ENCODE data around the gene NAPEPLD.
"Not testable (repeated sequence)": the region's sequence is repeated elsewhere in the genome, so short reads cannot be mapped to it uniquely, and the experiment has no call there.

Gene NAPEPLD

DNA sequence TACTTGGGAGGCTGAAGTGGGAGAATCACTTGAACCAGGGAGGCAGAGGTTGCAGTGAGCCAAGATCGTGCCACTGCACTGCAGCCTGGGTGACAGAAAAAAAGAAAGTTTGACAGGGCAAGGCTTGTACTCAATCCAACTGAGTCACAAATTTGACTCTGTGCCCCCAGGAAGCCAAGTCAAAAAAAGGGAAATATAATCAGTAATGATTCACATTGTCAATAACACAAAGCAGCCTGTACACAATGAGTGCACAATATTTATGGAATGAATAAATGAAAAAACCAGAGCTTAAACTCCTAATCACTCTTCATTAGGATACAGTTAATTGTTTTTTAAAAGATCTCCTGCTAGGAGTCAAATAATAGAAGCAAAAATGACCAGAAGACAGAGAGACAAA is 6.4 kb downstream of the NAPEPLD start:
- DNase-seq = no peak

DNA sequence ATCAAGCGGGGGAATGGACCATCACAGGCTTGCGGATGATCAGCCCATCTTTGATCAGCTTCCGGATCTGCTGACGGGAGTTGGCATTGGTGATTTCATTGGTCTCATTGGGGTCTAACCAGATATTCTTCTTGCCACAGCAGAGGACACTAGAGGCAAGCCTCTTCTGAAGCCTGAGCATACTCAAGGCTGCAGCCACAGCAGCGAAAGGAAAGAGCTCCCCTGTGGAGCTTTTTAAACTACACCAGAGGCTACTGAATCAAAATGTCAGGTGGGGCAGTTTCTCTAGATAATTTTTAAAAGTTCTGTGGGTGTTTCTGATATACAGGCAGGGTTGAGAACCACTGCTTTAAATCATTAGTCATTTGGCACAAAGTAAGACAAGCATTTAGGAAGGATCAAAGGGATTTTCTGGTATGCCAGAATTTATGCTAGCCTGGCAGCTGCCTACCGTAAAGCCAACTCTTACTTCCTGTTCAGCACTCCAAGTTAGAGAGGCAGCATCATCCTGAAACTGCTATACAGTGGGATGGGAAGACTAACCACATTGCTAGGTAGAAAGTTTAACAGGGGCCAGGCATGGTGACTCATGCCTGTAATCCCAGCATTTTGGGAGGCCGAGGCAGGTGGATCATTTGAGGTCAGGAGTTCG is 7.0 kb downstream of the NAPEPLD start:
- DNase-seq = no peak

DNA sequence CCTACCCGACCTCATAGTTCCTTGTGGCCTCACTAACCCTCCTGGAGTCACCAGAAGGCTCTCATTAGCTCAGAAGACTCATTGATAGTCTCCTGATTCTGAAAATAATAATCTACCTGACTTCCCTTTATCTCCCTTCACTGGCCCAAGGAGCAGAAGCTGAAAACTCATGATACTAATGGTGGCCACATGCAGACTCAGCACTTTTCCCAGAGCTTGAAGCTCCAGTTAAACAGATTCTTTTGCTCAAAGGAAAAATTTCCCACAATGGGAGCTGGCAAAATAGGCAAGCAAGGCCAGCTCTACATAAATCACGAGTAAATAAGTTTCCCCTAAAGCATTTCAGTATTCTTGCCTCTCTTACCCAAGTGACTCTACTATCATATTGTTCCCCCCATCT is 8.2 kb downstream of the NAPEPLD start:
- no peak for DNase-seq

DNA sequence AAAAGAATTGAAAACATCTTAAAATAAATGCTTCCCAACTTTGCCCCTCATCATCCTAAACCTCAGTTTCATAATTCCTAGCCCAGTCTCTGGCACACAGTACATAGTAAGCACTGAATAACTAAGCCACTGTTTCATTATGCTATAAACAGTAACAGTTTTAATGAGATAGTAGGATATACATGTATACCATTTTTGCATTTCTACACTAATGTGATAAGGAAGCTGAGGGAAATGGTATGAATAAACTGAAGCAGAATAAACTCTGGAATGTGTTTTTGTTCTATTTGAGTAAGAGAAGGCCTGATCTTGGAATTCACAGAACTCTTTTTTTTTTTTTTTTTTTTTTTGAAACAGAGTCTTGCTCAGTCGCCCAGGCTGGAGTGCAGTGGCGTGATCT is 8.8 kb downstream of the NAPEPLD start:
- no peak for DNase-seq

DNA sequence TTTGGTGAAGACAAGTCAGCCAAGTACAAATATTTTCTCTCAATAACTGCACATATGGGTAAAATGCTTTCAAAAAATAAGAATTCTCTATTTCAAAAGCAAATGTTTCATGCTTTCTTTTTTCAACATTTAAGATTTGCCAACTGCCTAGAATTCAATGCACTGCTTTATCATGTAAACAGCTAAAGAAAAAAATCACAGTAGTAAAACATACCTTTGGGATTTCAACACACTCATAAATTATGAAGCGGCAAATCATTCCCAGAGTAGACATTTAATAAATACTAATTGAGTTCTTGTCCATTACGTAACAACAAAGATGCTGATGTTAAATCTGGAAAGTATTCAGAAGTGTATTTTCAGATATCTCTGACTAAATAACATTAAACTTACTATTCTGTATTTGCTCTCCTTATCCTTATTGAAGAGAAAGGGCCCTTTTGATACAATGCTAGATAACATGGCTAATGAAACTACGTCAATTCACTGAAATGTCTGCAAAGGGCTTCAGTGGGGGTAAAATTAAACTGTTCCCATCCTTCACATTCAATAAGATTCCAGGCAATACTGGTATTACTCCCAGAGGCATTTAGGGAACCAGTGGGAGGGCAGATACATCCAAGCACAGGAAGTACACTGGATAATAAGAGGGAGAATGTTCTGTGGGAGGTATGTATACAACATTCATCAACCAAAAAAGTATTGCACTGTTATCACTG is 13.9 kb downstream of the NAPEPLD start:
- DNase-seq = no peak

DNA sequence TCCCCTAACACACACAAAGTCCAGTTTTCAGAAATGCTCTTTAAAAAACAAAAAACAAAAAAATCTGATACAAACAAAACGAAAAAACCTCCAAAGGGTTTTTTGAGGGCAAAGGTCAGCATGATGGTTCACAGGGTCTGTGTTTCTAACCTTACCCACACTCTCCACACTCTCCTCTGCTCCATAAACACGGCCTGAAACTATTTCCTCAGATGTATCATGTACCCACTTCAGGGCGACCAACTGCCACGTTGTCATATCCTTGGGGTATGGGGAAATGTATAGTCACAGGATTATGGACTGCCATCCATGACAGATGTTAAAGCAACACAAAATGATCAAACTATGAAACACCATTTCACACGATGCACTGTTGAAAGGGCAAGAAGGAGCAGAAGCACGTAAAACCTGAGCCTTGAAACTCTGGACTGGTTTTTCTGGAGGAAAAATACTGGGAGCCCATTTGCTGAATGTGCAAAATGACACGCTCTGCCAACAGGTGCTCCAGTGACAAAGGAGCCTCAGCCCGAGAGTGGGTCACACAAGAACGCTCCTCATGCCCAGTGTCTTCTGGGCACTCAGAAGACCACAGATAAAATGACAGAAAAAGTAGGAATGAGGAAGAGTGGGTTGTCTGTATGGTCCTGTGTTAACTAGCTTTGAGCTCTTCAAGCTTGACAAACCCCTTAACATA is 15.8 kb downstream of the NAPEPLD start:
- DNase-seq = no peak

DNA sequence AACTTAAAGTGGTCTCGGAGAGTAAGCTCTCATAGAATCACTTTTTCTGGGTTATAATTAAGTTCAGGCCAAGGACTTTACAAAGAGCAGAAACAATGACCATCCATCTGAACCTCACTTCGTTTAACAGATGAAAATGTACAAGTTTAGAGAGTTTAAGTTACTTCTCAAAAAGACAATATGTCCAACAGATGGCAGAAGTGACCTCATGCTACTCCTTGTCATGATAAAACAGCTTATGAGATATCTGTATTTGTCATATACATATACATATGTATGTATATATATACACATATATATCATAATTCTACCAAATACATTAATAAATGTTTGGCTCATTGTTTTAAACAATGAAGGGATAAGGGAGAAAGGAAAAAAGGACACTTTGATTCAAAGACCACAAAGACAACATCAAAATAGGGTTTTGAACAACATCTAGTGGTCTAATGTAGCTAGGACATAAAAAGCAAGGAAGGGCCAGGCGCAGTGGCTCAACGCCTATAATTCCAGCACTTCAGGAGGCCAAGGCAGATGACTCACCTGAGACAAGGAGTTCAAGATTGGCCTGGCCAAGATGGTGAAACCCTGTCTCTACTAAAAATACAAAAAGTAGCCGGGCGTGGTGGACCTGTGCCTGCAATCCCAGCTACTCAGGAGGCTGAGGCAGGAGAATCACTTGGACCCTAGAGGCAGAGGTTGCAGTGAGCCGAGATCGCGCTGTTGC is 17.8 kb downstream of the NAPEPLD start:
- DNase-seq = no peak

DNA sequence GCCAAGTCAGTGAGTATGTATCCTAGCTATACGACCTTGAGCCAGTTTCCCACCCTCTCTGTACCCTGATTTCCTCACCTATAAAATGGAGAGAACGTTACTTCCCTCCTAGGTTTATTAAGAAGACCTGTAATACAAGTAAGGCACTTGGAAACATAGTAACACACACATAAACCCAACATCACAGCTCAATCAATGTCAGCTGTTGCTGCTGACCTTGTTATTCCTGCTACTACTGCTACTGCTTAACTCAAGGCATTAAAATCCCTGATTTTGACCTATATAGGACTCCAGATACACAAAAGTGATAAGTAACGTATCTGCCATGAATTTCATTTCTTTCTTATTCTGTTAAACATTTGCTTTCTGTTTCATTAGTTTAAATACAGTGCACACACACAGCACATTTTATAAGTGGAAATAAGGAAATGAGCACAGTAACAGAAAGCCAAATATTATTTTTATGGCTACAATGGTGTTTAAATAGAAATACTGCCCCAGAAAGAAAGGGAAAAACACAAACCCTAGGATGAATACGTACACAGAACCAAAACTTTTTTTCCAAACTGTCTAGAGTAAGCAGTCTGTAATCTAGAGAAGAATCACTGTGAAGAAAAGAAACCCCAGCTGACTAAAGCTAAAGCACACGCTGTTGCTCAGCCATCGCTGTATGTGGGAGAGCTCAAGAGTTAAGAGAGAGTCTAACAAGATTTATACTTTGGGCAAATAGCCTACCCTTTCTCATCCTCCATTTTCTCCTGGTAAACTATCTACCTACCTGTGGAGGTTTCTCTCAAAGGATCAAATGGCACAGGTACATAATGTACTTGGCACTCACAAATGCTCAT is 19.0 kb downstream of the NAPEPLD start:
- no peak for DNase-seq

DNA sequence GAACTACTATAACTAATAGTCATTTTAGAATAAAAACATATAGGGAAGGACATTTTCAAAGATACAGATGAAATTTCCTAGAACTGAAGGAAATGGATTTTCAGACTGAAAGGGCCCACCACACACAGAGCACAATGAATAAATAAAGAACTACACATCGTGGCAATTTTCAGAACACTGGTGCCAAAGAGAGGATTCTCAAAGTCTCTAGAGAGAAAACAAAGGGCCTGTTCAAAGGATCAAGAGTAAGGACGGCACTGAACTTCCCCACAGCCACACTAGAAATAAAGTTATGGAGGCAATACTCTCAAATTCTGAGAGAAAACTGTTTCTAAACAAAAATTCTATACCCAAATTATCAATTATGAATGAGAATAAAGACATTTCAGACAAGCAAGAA is 21.9 kb downstream of the NAPEPLD start:
- no peak for DNase-seq

DNA sequence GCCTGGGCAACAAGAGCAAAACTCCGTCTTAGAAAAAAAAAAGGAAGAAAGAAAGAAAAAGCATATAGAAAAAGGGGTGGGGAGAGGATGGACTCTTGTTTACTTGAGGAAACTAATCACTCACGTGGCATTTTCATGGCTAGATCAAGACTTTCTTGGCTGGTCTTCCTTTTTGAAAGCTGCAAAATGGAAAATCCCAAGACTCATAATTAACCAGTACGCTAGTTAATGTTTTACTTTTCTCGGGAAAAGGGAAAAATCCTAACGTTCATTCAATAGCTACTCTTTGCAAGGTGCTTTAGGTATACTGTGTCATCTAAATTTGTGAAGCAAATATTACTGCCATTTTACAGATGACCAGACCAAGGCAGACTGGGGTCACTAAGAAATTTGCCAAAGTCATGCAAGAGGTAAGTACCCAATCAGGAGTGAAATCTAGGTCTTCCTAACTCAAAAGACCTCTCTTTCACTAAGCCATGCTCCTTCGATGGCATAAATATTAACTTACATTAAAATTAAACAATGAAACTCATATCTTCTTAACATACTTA is 24.4 kb downstream of the NAPEPLD start:
- no peak for DNase-seq

DNA sequence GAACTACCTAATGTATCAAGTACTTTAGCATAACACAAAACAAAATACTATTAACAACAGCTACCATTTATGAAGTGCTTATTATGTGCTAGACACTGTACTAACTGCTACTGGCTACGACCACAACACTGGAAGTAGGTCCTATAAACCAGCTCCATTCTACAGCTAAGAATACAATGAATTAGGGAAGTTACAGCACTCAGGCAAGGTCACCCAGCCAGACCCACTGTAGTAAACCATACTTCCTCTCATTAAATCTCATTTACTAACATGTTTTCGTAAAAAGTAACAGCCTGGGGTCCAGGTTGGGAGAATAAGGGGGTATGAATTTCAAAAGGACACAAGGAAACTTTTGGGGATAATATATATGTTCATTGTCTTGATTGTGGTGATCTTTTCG is 25.4 kb downstream of the NAPEPLD start:
- DNase-seq = no peak

DNA sequence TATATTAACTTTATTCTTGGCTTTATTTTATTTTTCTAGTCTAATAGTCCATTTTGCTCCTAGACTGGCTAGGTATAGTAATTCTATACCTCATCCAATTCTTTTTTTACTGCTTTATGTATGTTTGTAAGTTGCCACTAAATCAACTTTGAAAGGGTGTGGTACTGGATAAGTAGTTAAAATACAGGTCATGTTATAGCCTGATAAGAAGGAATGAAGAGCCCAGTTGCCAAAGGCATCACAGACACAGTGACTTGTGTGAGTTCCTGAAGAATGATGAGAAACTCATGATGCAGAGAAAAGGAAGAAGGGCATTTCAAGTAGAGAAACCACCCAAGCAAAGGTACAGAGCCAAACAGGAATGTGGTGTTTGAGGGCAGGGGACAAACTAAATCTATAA is 27.3 kb downstream of the NAPEPLD start:
- no peak for DNase-seq

DNA sequence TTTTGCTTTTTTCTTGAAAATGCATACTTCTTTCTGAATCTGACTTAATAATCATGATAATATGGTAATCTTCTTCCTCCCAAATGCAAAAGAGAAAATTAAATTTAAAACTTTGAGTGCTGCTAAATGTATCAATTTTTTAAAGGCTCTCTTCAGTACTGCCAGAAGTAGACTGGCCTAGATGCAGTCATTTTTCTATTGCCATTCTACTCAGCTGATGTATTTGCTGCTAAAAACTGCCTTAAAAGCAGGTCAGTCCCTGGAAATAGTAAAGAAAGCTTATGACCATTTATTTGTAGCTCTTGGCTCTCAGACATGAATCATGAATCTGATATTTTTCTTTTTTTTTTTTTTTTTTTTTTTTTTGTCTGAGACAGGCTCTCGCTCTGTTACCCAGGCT is 28.5 kb downstream of the NAPEPLD start:
- no peak for DNase-seq

DNA sequence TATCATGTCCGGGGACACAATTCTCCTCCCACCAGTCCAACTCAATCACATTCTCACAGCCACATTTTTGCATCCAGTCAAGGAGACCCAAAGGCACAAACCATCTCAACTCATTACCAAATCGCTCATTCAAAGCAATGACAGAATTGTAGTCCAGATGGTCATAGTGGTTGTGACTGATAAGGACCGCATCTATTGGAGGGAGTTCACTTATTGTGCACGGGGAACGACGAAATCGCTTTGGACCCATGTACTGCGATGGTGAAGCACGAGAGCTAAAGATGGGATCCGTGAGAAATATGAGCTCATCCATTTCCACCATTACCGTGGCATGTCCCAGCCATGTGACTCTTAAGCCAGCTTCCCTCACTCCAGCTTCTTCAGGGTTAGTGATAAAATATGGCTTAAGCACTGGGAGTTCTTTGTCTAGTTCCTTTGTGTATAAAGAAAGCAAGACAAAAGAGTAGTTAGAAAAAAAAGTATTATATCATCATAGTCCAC is 29.1 kb downstream of the NAPEPLD start:
- DNase-seq = no peak

DNA sequence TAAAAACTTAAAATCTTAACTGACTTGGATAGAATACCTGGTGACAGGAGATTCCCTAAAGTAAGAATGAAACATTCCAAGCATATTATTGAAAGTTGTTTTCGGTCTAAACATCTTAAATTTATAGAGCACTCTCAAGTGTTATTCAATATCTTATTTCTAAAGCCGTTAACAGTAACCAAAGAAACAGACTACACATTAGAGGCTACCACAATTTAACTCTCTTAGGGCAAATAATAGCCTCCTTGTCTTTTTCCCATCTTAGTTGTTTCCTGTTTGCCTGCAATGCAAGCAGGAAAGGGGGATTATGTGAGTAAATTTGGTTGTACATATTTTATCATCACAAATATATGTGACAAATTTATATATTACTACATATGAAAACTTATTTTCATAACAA is 31.4 kb downstream of the NAPEPLD start:
- DNase-seq = no peak

DNA sequence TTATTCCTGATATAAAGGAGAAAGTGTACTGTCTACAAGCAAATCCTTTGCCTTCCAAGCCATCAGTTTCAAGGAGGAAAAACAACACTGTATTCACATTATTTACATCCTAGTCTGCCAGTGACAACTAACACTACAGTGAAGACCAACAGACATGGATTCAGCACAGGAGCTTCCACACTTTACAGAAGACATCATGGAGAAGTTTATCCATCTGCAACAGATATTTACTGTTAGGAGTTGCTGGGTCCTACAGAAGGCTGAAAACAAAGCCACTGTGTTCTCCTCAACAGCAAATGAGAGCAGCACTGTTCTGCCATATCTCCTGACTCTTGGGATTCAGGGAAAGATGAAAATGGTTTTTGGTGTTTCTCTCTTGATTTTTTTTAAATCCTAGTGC is 31.9 kb downstream of the NAPEPLD start:
- no peak for DNase-seq

DNA sequence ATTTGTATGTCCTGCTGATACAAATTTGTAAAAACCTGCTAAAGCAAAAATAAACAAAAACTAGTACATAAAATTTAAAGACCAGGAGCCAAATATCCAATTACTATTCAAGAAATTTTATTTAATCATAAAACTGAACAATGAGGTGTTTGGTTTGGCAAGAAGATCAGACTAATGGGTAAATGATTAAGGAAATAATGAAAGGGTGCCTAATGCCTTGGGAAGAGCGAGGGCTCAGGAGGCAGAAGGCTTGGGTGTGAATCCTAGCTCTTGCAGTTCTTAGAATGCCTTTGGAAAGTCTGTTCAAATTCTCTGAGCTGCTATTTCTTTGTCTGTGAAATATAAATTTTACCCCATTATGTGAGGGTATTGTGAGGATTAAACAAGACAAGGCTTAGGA is 32.4 kb downstream of the NAPEPLD start:
- DNase-seq = no peak

DNA sequence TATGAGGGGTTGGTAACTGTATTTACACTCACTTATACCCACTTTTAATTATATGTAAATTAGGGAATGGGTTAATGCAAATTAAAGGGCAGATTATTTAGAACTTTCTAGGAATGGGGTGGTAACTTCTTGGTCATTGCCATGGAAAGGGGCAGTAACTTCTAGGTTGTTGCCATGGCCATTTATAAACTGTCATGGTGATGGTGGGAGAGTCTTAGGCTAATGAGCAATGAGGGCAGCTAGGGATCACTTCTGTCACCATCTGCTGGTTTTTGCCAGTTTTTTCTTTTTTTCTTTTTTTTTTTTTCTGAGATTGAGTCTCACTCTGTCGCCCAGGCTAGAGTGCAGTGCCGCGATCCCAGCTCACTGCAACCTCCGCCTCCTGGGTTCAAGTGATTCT is 33.1 kb downstream of the NAPEPLD start:
- DNase-seq = no peak

DNA sequence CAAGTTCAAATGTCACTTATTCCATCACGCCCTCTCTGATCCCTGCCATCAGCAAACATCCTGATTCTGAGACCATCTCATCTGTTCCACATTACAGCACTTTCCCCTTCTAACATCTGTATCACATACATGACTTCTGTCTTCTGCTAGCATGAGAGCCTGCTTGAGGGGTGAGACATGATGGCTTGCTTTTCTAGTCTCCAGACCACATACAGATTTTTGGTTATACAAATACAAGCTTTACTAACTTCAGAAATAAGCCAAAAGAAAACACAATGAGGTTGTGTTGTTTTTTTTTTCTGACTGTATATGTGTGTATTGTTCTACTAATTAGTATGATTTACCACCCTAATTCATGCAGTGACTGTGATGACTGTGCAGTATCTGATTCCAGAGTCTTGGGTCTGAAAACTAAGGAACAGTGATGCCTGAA is 34.3 kb downstream of the NAPEPLD start:
- no peak for DNase-seq

DNA sequence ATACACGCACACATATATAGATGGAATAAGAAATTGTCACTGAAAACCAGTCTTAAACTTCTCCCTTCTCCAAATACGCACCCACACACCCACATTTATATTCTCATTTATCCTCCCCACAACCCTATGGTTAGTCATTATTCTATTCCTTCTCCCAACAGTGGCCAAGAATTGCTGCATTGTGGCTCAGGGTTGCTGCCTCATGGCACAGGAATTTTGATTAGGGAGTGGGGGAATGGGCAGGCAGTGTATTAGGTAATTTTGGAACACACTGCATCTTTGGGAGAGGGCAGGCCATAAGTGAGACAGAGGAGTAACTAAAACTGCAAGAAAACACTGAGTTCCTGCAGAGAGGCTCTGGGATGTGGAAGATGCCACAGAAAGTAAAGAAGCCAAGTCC is 35.7 kb downstream of the NAPEPLD start:
- DNase-seq = no peak

DNA sequence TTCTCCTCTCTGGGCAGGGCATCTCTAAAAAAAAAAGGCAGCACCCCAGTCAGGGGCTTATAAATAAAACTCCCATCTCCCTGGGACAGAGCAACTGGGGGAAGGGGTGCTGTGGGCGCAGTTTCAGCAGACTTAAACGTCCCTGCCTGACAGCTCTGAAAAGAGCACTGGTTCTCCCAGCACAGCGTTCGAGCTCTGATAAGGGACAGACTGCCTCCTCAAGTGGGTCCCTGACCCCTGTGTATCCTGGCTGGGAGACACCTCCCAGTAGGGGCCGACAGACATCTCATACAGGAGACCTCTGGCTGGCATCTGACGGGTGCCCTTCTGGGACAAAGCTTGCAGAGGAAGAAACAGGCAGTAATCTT is 42.2 kb downstream of the NAPEPLD start:
- DNase-seq = not testable (repeated sequence)

DNA sequence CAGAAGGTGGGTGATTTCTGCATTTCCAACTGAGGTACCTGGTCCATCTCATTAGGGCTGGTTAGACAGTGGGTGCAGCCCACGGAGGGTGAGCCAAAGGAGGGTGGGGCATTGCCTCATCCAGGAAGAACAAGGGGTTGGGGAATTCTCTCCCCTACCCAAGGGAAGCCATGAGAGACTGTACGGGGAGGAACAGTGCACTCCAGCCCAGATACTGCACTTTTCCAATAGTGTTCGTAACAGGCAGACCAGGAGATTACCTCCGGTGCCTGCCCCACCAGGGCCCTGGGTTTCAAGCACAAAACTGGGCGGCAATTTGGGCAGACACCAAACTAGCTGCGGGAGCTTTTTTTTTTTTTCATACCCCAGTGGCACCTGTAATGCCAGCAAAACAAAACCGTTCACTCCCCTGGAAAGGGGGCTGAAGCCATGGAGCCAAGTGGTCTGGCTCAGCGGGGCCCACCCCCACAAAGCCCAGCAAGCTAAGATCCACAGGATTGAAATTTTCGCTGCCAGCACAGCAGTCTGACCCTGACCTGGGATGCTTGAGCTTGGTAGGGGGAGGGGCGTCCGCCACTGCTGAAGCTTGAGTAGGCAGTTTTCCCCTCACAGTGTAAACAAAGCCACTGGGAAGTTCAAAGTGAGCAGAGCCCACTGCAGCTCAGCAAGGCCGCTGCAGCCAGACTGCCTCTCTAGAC is 42.7 kb downstream of the NAPEPLD start:
- DNase-seq = no peak
